ENCODE measurements around the gene TDRD12.

DNA sequence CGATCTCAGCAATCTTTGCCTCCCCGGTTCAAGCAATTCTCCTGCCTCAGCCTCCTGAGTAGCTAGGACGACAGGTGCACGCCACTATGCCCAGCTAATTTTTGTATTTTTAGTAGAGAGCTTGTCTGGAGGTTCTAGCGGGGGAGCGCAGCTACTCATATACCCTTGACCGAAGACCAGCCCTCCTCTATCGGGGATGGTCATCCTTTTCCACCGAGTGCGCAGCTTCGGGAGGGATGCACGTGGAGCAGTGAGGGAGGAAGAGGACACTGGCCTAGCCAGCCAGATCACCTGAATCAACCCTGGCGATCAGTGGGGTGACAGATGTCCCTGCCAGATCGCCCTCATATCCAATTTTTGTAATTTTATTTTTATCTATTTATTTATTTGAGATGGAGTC is 143.2 kb downstream of the TDRD12 start:
- TF ChIP-seq, protein P1, sequence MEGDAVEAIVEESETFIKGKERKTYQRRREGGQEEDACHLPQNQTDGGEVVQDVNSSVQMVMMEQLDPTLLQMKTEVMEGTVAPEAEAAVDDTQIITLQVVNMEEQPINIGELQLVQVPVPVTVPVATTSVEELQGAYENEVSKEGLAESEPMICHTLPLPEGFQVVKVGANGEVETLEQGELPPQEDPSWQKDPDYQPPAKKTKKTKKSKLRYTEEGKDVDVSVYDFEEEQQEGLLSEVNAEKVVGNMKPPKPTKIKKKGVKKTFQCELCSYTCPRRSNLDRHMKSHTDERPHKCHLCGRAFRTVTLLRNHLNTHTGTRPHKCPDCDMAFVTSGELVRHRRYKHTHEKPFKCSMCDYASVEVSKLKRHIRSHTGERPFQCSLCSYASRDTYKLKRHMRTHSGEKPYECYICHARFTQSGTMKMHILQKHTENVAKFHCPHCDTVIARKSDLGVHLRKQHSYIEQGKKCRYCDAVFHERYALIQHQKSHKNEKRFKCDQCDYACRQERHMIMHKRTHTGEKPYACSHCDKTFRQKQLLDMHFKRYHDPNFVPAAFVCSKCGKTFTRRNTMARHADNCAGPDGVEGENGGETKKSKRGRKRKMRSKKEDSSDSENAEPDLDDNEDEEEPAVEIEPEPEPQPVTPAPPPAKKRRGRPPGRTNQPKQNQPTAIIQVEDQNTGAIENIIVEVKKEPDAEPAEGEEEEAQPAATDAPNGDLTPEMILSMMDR (IDR thresholded peaks at IDR 0.05): no peak
- TF ChIP-seq POLR2AphosphoS5 (IDR thresholded peaks at IDR 0.05; ENCODE audit: low read depth, low read length): no peak
- TF ChIP-seq, protein P2, sequence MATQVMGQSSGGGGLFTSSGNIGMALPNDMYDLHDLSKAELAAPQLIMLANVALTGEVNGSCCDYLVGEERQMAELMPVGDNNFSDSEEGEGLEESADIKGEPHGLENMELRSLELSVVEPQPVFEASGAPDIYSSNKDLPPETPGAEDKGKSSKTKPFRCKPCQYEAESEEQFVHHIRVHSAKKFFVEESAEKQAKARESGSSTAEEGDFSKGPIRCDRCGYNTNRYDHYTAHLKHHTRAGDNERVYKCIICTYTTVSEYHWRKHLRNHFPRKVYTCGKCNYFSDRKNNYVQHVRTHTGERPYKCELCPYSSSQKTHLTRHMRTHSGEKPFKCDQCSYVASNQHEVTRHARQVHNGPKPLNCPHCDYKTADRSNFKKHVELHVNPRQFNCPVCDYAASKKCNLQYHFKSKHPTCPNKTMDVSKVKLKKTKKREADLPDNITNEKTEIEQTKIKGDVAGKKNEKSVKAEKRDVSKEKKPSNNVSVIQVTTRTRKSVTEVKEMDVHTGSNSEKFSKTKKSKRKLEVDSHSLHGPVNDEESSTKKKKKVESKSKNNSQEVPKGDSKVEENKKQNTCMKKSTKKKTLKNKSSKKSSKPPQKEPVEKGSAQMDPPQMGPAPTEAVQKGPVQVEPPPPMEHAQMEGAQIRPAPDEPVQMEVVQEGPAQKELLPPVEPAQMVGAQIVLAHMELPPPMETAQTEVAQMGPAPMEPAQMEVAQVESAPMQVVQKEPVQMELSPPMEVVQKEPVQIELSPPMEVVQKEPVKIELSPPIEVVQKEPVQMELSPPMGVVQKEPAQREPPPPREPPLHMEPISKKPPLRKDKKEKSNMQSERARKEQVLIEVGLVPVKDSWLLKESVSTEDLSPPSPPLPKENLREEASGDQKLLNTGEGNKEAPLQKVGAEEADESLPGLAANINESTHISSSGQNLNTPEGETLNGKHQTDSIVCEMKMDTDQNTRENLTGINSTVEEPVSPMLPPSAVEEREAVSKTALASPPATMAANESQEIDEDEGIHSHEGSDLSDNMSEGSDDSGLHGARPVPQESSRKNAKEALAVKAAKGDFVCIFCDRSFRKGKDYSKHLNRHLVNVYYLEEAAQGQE (IDR thresholded peaks at IDR 0.05; ENCODE audit: insufficient read depth in 1 of 2, low read depth in 2 of 2, low read length in 1 of 2): no peak
- no peak for TF ChIP-seq TCF7L2 (IDR thresholded peaks at IDR 0.05; ENCODE audit: low read depth, low read length)

Measured in Panc1 (cell line).